ENCODE data around the gene ANKRD6. TPM values are rescaled to one million over a fixed set of nuclear protein-coding genes. Genes with fewer than 3 reads are reported as not detected.

Gene ANKRD6
- polyA plus RNA-seq, 4 donors: 0.89 to 7.9 (median 1.8) TPM

DNA sequence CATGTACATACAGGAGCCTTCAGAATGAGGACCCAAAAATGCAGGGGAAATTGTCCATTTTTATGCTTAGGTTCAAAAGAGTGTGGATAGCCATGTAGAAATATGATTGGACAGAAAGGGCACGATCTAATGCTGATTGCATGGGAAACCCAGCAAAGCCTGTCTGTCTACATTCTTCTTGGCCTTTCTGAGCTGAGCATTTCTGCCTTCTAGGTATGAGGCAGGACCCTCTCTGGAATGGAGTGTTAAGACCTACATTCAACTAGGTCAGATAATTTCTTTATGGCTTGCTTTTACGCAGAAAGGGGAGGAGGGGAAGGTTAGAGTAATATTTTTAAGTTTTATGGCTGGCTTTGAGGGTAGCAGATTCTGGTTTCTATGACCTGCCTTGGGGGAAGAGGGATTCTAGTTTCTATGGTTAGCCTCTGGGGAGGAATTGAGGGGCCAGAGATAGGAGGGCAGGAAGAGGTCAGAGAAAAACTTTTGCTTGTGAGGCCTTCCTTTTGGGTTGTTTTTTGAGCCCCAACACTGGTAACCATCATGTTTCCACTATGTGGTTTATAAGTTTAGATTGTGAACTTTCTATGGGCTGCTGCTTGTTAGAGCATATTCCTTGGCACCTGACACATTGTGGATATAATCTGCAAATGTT is 142.1 kb downstream of the ANKRD6 start:
- 51 to 71% (median 65%) methylated on average over 2 of the region's 2 CpGs for WGBS, 3 donors
- no peaks in the 10 kb centered on the region for H3K9me3 ChIP-seq (ENCODE audit: control insufficient read depth in 2 of 2, insufficient read depth in 1 of 2, low read depth in 1 of 2, low read length in 1 of 2)
- DNase-seq: no peak
- no peaks in the 10 kb centered on the region for H3K27me3 ChIP-seq (ENCODE audit: control insufficient read depth in 3 of 3, insufficient read depth in 3 of 3, low read length in 3 of 3)
- H3K4me3 ChIP-seq (ENCODE audit: low read depth in 1 of 3, low read length in 3 of 3): no peak overlapping the region
- no peaks in the 10 kb centered on the region for H3K36me3 ChIP-seq (ENCODE audit: control insufficient read depth in 3 of 3, insufficient read depth in 2 of 3, low read depth in 1 of 3, low read length in 3 of 3)
- no peak for FAIRE-seq
- no peaks in the 10 kb centered on the region for H3K4me1 ChIP-seq (ENCODE audit: control insufficient read depth in 3 of 3, insufficient read depth in 2 of 3, low read depth in 1 of 3, low read length in 2 of 3)
- no peak overlapping the region for H3K27ac ChIP-seq (ENCODE audit: low read depth in 1 of 3, low read length in 2 of 3)

DNA sequence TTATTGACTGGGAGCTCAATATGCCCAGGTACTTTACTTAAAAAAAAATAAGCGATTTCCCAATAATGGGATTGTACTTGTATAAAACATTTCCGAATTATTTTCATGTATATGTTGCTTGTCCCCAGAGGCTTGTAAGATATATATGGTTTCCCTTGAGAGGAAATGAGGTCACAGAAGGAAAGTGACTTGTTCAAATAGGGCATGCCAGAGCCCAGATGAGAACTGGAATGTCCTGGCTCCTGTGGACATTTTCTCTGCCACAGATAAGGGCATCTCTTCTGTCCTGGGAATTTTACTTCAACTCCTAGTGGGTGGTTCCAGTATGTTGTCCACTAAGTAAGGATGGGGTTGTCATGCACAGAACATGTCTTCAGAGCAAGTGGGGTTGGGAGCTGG is 142.6 kb downstream of the ANKRD6 start:
- H3K36me3 ChIP-seq (ENCODE audit: control insufficient read depth in 3 of 3, insufficient read depth in 2 of 3, low read depth in 1 of 3, low read length in 3 of 3): no peaks in the 10 kb centered on the region
- H3K4me3 ChIP-seq (ENCODE audit: low read depth in 1 of 3, low read length in 3 of 3): no peak overlapping the region
- no peaks in the 10 kb centered on the region for H3K4me1 ChIP-seq (ENCODE audit: control insufficient read depth in 3 of 3, insufficient read depth in 2 of 3, low read depth in 1 of 3, low read length in 2 of 3)
- FAIRE-seq: no peak
- H3K27me3 ChIP-seq (ENCODE audit: control insufficient read depth in 3 of 3, insufficient read depth in 3 of 3, low read length in 3 of 3): no peaks in the 10 kb centered on the region
- H3K27ac ChIP-seq (ENCODE audit: low read depth in 1 of 3, low read length in 2 of 3): no peak overlapping the region
- WGBS, 3 donors: 87 to 97% (median 94%) methylated on average over 2 of the region's 2 CpGs
- no peak for DNase-seq
- no peaks in the 10 kb centered on the region for H3K9me3 ChIP-seq (ENCODE audit: control insufficient read depth in 2 of 2, insufficient read depth in 1 of 2, low read depth in 1 of 2, low read length in 1 of 2)

DNA sequence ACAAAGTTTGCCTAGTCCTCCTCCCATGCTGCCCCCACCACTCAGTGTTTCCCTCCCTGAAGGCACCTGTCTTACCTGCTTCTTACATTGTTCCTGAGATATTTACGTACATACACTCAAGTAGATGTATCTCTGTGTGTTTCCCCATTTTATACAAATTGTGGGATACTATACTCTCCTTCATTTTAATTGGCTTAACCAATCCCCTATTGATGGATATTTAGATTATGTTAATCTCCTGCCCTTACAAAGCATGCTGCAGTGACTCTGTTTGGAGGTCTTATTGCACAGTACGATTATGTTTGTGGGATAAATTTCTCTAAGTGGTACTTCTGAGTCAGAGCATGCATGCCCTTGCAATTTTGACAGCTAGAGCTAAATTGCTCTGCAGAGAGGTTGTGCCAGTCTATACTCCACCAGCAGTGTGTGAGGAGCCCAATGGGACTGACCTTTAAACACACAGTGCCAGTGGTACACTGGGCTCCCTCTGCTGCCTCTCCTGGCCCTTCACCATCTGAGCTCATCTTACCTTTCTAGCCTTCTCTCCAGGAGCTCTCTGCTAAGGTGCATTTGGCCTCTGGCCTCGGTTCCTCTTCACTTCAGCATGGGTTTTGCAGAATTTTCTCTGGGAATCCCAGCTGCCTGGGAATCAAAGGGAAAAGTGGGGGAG is 148.2 kb downstream of the ANKRD6 start:
- DNase-seq: no peak
- Histone ChIP-seq H3K4me3 (ENCODE audit: low read depth in 1 of 3, low read length in 3 of 3) (no peak overlapping the region), H3K36me3 (ENCODE audit: control insufficient read depth in 3 of 3, insufficient read depth in 2 of 3, low read depth in 1 of 3, low read length in 3 of 3) (no peaks in the 10 kb centered on the region), H3K9me3 (ENCODE audit: control insufficient read depth in 2 of 2, insufficient read depth in 1 of 2, low read depth in 1 of 2, low read length in 1 of 2) (no peaks in the 10 kb centered on the region), H3K27me3 (ENCODE audit: control insufficient read depth in 3 of 3, insufficient read depth in 3 of 3, low read length in 3 of 3) (no peaks in the 10 kb centered on the region), H3K4me1 (ENCODE audit: control insufficient read depth in 3 of 3, insufficient read depth in 2 of 3, low read depth in 1 of 3, low read length in 2 of 3) (no peaks in the 10 kb centered on the region), H3K27ac (ENCODE audit: low read depth in 1 of 3, low read length in 2 of 3) (no peak overlapping the region)
- no peak for FAIRE-seq
- 71 to 79% (median 78%) methylated on average over 3 of the region's 3 CpGs for WGBS, 3 donors

DNA sequence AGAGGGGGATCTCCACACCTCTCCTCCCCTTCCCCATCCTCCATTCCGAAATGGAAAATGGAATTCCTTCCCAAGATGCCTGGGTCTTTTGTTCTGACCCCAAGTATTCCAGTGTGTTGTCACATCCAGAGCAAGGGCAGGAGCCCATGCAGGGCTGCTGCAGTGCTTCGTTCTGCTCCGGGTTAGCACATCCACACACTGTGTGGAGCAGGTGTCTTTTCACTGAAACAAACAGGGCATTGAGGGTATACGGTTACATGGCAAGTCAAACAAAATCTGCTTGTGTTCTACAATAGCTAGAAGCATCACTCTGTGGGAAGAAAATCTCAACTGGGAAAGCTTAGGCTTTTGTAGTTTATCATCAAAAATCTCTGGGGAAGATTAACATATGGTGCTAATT is 148.7 kb downstream of the ANKRD6 start:
- no peak for FAIRE-seq
- H3K9me3 ChIP-seq (ENCODE audit: control insufficient read depth in 2 of 2, insufficient read depth in 1 of 2, low read depth in 1 of 2, low read length in 1 of 2): no peaks in the 10 kb centered on the region

DNA sequence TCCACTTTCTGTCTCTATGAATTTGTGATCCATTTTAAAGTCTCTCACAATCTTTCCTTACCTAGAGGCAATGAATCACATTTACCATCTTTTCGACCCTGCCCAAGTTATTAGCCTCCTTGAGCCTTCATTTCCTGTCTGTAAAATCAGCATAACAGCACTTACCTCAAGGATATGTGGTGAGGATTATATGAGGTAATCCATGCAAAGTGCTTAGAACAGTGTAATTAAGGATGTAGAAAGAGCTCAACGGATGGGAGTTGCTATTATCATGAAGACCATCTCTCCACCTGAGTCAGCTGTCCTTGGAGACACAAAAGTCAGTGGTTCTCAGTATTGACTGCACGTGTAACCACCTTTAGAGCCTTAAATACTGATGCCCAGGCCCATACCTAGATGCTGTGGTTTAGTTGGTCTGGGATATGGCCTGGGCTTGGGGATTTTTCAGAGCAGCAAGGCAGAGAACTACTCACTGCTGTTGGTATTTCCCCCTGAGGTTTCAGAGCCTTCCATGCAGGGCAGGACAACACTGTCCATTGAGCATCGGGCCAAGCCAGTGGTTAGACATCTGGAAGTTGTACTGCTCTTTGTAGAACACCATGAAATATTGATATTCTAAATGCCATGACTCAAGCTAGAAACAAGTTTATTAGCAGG is 149.8 kb downstream of the ANKRD6 start:
- no peaks in the 10 kb centered on the region for H3K36me3 ChIP-seq (ENCODE audit: control insufficient read depth in 3 of 3, insufficient read depth in 2 of 3, low read depth in 1 of 3, low read length in 3 of 3)
- FAIRE-seq: no peak
- DNase-seq: no peak
- no peak overlapping the region for H3K27ac ChIP-seq (ENCODE audit: low read depth in 1 of 3, low read length in 2 of 3)
- no peaks in the 10 kb centered on the region for H3K9me3 ChIP-seq (ENCODE audit: control insufficient read depth in 2 of 2, insufficient read depth in 1 of 2, low read depth in 1 of 2, low read length in 1 of 2)
- H3K4me3 ChIP-seq (ENCODE audit: low read depth in 1 of 3, low read length in 3 of 3): no peak overlapping the region
- WGBS, 3 donors: 65 to 77% (median 76%) methylated on average over 4 of the region's 4 CpGs
- no peaks in the 10 kb centered on the region for H3K4me1 ChIP-seq (ENCODE audit: control insufficient read depth in 3 of 3, insufficient read depth in 2 of 3, low read depth in 1 of 3, low read length in 2 of 3)
- no peaks in the 10 kb centered on the region for H3K27me3 ChIP-seq (ENCODE audit: control insufficient read depth in 3 of 3, insufficient read depth in 3 of 3, low read length in 3 of 3)

More for the DNA sequence above, 148.7 kb downstream of the ANKRD6 start:
- Histone ChIP-seq H3K4me1 (ENCODE audit: control insufficient read depth in 3 of 3, insufficient read depth in 2 of 3, low read depth in 1 of 3, low read length in 2 of 3) (no peaks in the 10 kb centered on the region), H3K27me3 (ENCODE audit: control insufficient read depth in 3 of 3, insufficient read depth in 3 of 3, low read length in 3 of 3) (no peaks in the 10 kb centered on the region), H3K36me3 (ENCODE audit: control insufficient read depth in 3 of 3, insufficient read depth in 2 of 3, low read depth in 1 of 3, low read length in 3 of 3) (no peaks in the 10 kb centered on the region), H3K4me3 (ENCODE audit: low read depth in 1 of 3, low read length in 3 of 3) (no peak overlapping the region), H3K27ac (ENCODE audit: low read depth in 1 of 3, low read length in 2 of 3) (no peak overlapping the region)
- no peak for DNase-seq
- 80 to 85% (median 81%) methylated on average over 3 to 4 of the region's 4 CpGs for WGBS, 3 donors

DNA sequence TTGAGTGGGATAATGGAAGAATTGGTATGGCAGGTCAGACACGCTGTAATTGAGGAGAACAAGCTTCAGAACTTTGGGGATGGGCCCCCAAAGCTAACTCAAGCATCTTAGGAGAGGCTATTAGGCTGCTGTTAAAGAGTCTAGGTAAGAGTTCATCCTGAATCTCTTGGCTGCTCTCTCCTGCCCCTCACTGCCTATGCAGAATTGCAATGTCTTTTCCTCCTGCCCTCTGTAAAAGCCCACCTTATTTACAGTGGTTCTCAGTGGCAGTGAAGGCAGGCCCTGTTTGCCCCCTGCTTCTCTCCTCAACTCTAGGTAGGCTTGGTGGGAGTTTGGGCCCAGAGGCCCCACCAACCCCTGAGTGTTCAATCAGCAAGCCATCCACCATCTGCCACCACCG is 150.6 kb downstream of the ANKRD6 start:
- Histone ChIP-seq H3K27ac (ENCODE audit: low read depth in 1 of 3, low read length in 2 of 3) (no peak overlapping the region), H3K27me3 (ENCODE audit: control insufficient read depth in 3 of 3, insufficient read depth in 3 of 3, low read length in 3 of 3) (no peaks in the 10 kb centered on the region), H3K36me3 (ENCODE audit: control insufficient read depth in 3 of 3, insufficient read depth in 2 of 3, low read depth in 1 of 3, low read length in 3 of 3) (no peaks in the 10 kb centered on the region), H3K4me3 (ENCODE audit: low read depth in 1 of 3, low read length in 3 of 3) (no peak overlapping the region), H3K4me1 (ENCODE audit: control insufficient read depth in 3 of 3, insufficient read depth in 2 of 3, low read depth in 1 of 3, low read length in 2 of 3) (no peaks in the 10 kb centered on the region), H3K9me3 (ENCODE audit: control insufficient read depth in 2 of 2, insufficient read depth in 1 of 2, low read depth in 1 of 2, low read length in 1 of 2) (no peaks in the 10 kb centered on the region)
- FAIRE-seq (no peak), DNase-seq (no peak)
- 80 to 89% (median 84%) methylated on average over 2 of the region's 2 CpGs for WGBS, 3 donors

DNA sequence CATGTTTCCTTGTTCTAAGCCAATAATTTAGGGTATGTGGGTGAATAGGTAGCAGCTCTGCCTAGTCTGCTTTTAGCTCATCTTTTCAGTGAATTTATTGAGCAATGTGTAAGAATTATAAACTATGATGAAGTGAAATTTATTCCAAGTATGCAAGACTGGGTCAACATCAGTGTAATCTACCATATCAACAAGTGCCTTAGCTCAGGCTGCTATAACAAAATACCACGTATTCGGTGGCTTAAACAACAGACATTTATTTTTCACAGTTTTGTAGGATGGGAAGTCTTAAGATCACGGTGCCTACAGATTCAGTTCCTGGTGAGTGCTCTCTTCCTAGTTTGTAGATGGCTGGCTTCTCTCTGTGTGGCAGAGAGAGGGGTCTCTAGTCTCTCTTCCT is 151.6 kb downstream of the ANKRD6 start:
- Histone ChIP-seq H3K27ac (ENCODE audit: low read depth in 1 of 3, low read length in 2 of 3) (no peak overlapping the region), H3K4me3 (ENCODE audit: low read depth in 1 of 3, low read length in 3 of 3) (no peak overlapping the region), H3K9me3 (ENCODE audit: control insufficient read depth in 2 of 2, insufficient read depth in 1 of 2, low read depth in 1 of 2, low read length in 1 of 2) (no peaks in the 10 kb centered on the region), H3K27me3 (ENCODE audit: control insufficient read depth in 3 of 3, insufficient read depth in 3 of 3, low read length in 3 of 3) (no peaks in the 10 kb centered on the region), H3K4me1 (ENCODE audit: control insufficient read depth in 3 of 3, insufficient read depth in 2 of 3, low read depth in 1 of 3, low read length in 2 of 3) (no peaks in the 10 kb centered on the region), H3K36me3 (ENCODE audit: control insufficient read depth in 3 of 3, insufficient read depth in 2 of 3, low read depth in 1 of 3, low read length in 3 of 3) (no peaks in the 10 kb centered on the region)
- no peak for FAIRE-seq
- WGBS, 3 donors: 83 to 89% (median 83%) methylated on average over 3 of the region's 3 CpGs
- no peak for DNase-seq

DNA sequence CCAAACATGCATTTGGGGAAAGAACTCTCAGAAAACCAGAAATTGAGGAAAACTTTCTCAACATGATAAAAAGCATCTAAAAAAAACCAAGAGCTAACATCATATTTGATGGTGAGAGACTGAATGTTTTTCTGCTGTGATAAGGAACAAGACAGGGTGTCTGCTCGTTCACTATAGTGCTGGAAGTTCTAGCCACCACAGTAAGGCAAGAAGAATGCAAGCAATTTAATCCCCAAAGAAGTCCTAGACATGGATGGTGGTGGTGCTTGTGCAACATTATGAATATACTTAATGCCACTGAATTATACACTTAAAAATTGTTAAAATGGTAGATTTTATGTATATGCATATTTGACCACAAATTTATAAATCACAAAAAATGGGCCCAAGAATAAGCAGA is 152.2 kb downstream of the ANKRD6 start:
- H3K4me3 ChIP-seq (ENCODE audit: low read depth in 1 of 3, low read length in 3 of 3): no peak overlapping the region
- H3K27me3 ChIP-seq (ENCODE audit: control insufficient read depth in 3 of 3, insufficient read depth in 3 of 3, low read length in 3 of 3): no peaks in the 10 kb centered on the region
- no peak for DNase-seq
- H3K36me3 ChIP-seq (ENCODE audit: control insufficient read depth in 3 of 3, insufficient read depth in 2 of 3, low read depth in 1 of 3, low read length in 3 of 3): no peaks in the 10 kb centered on the region
- H3K4me1 ChIP-seq (ENCODE audit: control insufficient read depth in 3 of 3, insufficient read depth in 2 of 3, low read depth in 1 of 3, low read length in 2 of 3): no peaks in the 10 kb centered on the region
- H3K9me3 ChIP-seq (ENCODE audit: control insufficient read depth in 2 of 2, insufficient read depth in 1 of 2, low read depth in 1 of 2, low read length in 1 of 2): no peaks in the 10 kb centered on the region
- H3K27ac ChIP-seq (ENCODE audit: low read depth in 1 of 3, low read length in 2 of 3): no peak overlapping the region
- 48 to 67% (median 65%) methylated on average over 1 of the region's 1 CpG for WGBS, 3 donors
- FAIRE-seq: no peak
